GM21515 (cell line): Measurements from ENCODE around the gene NAA15.
"Not testable (repeated sequence)": the region's sequence is repeated elsewhere in the genome, so short reads cannot be mapped to it uniquely, and the experiment has no call there.

Experiments used
- ATAC-seq: cut with Tn5 transposase; IDR thresholded peaks from one replicate; pipeline ENCODE4 v1.9.1; 2021; ENCODE audit not compliant: unreplicated experiment

NAA15 gene

DNA sequence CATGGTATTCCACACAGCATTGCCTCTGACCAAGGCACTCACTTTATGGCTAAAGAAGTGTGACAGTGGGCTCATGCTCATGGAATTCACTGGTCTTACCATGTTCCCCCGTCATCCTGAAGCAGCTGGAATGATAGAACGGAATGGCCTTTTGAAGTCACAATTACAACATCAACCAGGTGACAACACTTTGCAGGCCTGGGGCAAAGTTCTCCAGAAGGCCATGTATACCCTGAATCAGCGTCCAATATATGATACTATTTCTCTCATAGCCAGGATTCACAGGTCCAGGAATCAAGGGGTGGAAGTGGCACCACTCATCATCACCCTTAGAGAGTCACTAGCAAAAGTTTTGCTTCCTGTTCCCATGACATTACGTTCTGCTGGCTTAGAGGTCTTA is 145.8 kb downstream of the NAA15 start:
- not testable (repeated sequence) for ATAC-seq

DNA sequence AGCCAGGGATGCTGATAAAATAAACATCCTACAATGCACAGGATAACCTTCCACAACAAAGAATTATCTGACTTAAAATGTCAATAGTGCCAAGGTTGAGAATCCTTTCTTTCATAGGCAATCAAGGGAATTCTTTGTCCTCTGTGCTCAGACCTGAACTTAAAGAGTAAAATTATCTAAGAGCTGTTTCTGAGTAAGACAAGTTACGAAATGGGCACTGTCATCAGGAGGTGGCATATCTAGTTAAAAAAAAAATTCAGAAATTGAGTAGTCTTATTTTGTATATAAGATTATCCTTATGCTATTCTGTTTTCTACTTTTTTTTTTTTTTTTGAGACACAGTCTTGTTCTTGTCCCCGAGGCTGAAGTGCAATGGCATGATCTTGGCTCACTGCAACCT is 149.3 kb downstream of the NAA15 start:
- ATAC-seq = no peak

- ATAC-seq = no peak
Observed at GRCh38 chr4:139451997-139452396, 150.7 kb downstream of the NAA15 start.

GRCh38 chr4:139453041-139453370 is 151.7 kb downstream of the NAA15 start:
- ATAC-seq = peak; percentile 46

- peak; percentile 89 for ATAC-seq
Observed at GRCh38 chr4:139453371-139454110, 152.2 kb downstream of the NAA15 start.

DNA sequence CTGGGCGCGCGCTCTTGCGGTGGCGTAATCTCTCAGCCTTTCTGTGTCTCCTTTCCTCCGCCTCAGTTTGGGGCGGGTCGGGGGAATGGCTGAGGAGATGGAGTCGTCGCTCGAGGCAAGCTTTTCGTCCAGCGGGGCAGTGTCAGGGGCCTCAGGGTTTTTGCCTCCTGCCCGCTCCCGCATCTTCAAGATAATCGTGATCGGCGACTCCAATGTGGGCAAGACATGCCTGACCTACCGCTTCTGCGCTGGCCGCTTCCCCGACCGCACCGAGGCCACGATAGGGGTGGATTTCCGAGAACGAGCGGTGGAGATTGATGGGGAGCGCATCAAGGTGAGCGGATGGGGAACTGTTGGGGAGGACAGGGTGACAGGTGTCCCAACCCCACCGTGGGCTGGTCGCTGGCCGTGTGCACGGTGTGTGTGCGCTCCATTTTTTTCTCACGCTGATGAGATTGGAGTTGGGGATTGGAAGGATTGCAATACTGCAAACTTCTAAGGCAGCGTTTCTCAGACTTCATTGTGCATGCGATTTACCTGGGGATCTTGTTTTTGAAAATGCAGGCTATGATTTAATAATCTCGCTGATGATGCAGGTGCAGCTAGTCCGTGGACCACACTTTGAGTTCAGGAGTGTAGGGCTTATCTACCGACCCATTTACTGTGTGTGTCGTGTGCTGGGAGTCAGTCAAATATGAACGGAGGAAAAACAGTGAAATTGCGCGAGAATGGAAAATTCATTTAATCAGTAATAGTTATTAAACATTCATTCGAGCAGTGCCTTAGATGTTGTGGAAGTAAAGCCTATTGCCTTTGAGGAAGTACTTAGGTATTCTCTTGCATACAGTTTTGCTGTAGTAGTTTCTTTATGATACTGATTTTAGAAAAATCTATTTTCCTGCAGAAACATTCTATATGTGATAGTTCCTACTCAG is 153.1 kb downstream of the NAA15 start, which contains the start of gene RAB33B:
Gene RAB33B (plus strand): TSS at position 11 of the 935 bp plus-strand sequence. CDS start 75 bp downstream, at position 86.
- peak; percentile 3 for ATAC-seq

- ATAC-seq = no peak
Observed at GRCh38 chr4:139455126-139455538, 153.8 kb downstream of the NAA15 start.

DNA sequence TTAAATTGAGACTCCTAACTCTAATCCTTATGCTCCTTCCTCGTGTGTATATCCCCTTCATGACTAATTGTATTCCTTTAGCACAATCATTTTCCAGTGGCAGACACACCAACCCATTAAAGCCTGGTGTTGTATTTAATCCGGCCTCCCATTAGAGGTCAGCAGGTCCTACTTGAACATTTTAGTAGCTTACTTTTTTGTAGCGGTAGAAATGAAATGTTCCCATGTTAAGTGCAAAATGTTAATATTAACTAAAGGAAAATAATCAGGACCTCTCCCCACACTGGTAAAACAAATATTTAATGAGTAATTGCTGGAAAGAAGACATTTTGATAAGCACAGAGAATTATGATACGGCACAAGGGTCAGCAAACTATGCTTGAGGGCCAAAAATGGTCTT is 156.0 kb downstream of the NAA15 start:
- ATAC-seq = no peak

- ATAC-seq = no peak
Observed at GRCh38 chr4:139458543-139458942, 157.2 kb downstream of the NAA15 start.

DNA sequence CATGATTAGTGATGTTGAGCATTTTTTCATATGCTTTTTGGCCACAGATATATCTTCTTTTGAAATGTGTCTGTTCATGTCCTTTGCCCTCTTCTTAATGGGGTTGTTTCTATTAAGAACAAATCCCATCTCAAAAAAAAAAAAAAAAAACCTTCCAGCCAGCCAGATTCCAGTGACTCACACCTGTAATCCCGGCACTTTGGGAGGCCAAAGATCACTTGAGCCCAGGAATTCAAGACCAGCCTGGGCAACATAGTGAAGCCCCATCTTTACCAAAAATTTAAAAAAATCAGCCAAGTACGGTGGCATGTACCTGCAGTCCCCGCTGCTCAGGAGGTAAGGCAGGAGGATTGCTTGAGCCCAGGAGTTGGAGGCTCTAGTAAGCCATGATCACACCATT is 157.7 kb downstream of the NAA15 start:
- ATAC-seq = no peak

GRCh38 chr4:139460565-139460964 is 159.3 kb downstream of the NAA15 start:
- ATAC-seq = no peak

DNA sequence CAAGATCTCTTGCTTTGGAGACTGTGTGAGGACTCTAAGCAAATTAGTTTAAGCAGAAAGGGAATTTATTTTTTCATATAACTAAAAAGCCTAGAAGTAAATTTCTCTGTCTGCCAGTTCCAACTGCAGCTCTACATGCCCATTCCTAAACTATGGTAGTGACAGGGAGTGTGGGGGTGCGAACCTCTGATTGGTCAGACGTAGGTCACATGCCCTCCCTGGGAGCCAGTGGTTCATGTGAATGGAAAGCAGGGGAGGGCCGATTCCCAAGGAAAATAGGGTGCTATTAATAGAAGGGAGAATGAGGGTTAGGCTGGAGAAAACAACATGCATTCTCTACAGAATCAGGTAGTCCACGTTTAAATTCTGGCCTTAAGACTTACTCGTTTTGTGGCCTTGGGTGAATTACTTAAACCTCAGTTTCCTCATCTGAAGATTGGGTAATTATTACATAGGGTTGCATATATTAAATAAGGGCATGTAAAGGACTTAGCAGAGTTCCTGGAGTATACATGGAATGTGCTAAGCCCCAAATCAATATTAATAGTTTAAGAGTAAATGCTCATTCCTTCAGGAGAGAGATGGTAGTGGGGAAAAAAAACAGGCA is 159.8 kb downstream of the NAA15 start:
- no peak for ATAC-seq

GRCh38 chr4:139464512-139464911 is 163.2 kb downstream of the NAA15 start:
- ATAC-seq = not testable (repeated sequence)

GRCh38 chr4:139465922-139466321 is 164.6 kb downstream of the NAA15 start:
- no peak for ATAC-seq

DNA sequence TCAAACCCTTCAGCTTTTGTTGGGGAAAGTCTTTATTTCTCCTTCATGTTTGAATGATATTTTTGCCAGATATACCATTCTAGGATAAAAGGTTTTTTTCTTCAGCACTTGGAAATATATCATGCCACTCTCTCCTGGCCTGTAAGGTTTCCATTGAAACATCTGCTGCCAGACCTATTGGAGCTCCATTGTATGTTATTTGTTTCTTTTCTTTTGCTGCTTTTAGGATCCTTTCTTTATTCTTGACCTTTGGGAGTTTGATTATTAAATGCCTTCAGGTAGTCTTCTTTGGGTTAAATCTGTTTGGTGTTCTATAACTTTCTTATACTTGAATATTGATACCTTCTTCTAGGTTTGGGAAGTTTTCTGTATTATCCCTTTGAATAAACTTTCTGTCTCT is 167.5 kb downstream of the NAA15 start:
- not testable (repeated sequence) for ATAC-seq

GRCh38 chr4:139469216-139469615 is 167.9 kb downstream of the NAA15 start:
- no peak for ATAC-seq
